ENCODE results near the gene INPP5A.

DNA sequence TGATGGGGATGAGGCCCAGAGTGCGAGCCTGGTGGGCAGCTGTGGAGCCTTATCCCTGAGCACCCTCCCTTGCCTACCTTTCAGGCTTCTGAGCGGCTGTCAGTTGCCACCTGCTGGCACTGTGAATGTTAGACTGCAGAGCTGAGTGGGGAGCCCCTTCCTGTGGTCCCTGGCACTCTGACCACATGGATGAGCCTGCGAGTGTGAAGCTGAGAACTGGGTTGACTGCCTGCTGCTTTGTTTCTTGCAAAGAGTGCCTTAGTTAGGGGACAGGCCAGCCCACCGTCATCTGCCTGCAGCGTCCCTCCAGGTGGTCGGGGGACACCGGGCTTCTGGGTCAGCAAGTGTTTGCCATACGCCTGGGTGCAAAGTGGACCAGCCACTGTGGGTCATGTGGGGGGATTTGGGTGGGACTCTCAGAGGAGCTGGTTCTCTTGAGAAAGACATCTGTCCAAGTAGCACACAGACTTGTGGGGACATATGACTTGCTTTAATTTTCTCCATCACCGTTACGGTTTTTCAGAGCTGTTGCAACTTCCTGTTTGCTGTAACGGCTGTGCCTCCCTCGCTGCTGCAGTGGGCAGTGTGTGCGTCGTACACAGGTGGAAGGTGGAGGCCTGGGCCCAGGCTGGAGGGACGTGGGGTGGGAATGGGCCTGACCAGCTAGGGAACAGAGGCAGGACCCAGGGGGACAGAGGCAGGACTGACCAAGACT lies 13.7 kb downstream of the INPP5A start:
- TF ChIP-seq, protein P1, sequence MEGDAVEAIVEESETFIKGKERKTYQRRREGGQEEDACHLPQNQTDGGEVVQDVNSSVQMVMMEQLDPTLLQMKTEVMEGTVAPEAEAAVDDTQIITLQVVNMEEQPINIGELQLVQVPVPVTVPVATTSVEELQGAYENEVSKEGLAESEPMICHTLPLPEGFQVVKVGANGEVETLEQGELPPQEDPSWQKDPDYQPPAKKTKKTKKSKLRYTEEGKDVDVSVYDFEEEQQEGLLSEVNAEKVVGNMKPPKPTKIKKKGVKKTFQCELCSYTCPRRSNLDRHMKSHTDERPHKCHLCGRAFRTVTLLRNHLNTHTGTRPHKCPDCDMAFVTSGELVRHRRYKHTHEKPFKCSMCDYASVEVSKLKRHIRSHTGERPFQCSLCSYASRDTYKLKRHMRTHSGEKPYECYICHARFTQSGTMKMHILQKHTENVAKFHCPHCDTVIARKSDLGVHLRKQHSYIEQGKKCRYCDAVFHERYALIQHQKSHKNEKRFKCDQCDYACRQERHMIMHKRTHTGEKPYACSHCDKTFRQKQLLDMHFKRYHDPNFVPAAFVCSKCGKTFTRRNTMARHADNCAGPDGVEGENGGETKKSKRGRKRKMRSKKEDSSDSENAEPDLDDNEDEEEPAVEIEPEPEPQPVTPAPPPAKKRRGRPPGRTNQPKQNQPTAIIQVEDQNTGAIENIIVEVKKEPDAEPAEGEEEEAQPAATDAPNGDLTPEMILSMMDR (IDR thresholded peaks at IDR 0.05), result no peak
- no peak for TF ChIP-seq EZH2 (IDR thresholded peaks at IDR 0.05; ENCODE audit: borderline replicate concordance, insufficient read depth, low read depth, low read length, poor library complexity, severe bottlenecking)
